HG03432 (cell line): ENCODE results near the gene C6orf120.

ENCODE experiments used
- ATAC-seq: cut with Tn5 transposase; IDR thresholded peaks from one replicate; pipeline ENCODE4 v1.9.1; 2021; ENCODE audit warnings: mild to moderate bottlenecking, moderate library complexity; ENCODE audit not compliant: unreplicated experiment

Gene C6orf120

DNA sequence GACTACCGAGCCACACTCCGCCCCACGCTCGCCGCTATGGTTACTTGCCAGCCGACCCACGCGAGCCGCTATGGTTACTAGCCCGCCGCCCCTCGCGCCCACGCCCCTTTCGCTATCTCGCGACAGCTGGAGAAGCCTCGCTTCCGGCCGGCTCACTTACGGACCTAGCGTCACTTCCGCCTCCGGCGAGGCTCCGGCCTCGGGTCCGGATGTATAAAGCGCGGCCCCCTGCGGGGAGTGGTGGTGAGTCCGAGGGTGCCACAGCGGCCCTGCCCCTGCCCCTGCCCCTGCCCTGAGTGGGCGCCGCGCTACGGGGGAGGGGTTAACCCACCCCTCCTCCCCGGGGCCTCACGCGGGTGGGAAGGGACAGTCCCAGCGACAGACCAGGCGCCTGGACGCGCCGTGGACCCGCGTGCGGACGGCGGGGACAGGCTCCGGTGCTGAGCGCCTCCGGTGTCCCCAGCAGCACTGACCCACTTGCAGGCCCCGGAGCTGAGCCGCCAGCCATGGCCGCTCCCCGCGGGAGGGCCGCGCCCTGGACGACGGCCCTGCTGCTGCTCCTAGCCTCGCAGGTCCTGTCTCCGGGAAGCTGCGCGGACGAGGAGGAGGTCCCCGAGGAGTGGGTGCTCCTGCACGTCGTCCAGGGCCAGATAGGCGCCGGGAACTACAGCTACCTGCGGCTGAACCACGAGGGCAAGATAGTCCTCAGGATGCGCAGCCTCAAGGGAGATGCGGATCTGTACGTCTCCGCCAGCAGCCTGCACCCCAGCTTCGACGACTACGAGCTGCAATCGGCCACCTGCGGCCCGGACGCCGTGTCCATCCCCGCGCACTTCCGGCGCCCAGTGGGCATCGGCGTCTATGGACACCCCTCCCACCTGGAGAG lies at the start of gene C6orf120, which contains the start of gene WDR27:
TSS of gene C6orf120 (plus strand) at position 173 of the 886 bp plus-strand sequence. CDS start at position 507, 334 bp downstream.
TSS of gene WDR27 (minus strand) at position 76 of the 886 bp plus-strand sequence. CDS start 13,024 bp downstream, outside the sequence.
- peak; percentile 95 for ATAC-seq

DNA sequence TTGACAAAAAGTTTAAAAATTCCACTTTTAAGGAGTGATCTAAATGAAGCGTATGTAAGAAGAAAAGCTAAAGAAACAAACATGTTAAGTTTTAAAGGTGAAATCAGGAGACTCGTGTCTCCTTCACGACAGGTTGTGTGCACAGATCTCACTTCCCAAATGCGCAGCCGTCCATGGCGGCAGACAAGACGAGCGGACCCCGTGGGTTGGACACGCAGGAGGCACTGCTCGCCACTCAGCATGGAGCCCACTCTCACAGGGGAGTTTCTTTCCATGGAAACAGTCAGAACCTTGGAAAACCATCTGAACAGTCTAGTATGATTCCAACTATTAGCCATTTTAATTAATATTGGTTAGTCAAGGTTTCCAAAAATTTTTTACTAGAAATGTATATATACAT lies 49.0 kb upstream of the C6orf120 start:
- no peak for ATAC-seq

DNA sequence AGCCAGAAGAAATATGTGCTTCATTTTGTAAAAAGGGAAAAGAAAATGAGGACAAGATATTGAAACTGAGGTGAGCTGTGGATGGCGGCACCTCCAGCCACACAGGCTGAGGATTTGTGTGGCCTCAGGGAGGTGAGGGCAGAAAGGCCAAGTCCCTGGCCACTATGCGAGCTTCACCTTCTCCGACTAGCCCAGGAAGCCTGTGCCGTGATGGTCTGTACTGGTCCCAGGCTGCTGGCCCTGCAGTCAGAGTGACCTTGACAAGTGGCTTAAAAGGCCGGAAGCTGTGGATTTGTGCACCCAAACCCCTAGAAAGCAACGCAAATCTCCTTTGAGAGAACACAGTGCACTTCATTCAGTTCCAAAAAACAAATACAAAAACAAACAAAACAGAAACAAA lies 48.2 kb upstream of the C6orf120 start:
- no peak for ATAC-seq

DNA sequence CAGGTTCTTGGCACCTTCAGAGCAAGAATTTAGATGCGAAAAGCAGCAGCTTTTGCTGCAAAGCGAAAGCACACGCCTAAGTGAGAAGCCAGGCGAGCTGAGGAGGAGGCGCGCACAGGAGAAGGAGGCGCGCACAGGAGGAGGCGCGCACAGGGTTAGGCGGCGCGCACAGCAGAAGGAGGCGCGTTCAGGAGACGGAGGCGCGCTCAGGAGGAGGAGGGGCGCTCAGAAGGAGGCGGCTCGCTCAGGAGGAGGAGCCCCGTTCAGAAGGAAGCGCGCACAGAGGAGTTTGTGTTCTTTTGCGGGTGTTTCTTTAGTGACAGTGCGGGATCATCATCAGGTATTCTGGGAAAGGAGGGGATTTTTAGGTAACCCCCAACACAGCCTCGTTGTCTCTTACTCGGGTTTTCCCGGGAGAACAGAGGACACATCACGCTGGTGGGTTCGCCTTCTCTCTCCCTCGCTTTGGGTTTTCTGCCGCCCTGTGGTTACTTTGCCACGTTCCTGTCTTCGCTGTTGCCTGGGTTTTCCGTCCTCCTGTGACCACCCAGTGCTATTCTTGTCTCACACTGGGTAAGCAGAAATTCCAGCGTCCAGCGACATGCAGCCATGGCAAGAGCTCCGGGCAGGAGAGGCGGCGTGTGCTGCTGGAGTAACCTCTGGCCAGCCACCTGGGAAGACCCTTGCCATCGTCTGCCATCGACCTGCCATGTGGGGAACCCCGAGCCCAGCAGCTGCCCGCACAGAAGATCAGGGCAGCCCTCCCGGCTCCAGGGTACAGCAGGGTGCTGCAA lies 47.1 kb upstream of the C6orf120 start:
- ATAC-seq, result peak; percentile 96

DNA sequence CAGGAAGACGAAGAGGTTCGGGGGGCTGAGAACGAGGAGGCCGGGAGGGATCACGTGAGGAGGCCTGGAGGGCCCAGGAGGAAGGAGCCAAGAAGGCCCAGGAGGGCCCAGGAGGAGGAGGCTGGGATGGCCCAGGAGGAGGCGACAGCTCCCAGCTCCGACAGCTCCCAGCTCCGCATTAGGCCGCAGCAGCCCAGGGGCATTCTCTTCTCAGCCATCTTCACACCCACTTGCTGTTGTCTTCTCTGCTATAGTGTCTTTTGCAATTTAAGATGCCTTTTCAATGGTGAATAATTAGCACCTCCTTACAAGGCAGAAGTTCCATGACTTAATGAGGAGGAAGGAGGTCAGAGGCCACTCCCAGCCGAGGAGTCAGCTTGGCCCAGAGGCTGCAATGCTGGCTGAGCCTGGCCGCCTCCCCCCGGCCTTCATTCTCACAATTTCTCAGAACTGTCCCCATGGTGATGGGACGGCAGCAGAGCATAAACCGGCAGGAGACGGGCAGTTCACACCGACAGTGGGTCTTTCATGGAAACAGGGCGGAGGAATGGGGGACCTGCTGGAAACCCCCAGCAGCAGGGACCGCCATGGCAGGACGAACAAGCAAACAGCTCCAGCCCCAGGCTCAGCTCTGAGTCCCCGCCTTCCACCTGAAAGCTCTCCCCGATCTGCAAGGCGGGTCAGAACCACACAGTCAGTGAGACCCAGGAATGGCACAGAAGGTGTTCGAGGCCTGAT lies 45.2 kb upstream of the C6orf120 start:
- no peak for ATAC-seq

DNA sequence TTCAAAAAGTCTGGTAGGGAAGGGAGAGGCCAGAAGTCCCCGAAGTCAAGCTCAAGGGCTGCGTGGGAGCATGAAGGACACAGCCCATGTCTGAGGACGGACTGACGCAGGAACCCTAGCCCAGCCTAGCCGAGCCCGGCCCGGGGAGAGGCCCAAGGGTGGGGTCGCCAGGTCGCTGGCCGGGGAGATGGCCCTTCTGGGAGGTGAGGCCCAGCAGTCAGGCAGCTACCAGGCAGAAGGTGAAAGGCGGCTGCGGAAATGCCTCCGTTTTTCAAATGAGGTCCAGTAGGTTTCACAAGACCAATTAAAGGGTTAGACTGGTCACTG lies 44.7 kb upstream of the C6orf120 start:
- no peak for ATAC-seq

DNA sequence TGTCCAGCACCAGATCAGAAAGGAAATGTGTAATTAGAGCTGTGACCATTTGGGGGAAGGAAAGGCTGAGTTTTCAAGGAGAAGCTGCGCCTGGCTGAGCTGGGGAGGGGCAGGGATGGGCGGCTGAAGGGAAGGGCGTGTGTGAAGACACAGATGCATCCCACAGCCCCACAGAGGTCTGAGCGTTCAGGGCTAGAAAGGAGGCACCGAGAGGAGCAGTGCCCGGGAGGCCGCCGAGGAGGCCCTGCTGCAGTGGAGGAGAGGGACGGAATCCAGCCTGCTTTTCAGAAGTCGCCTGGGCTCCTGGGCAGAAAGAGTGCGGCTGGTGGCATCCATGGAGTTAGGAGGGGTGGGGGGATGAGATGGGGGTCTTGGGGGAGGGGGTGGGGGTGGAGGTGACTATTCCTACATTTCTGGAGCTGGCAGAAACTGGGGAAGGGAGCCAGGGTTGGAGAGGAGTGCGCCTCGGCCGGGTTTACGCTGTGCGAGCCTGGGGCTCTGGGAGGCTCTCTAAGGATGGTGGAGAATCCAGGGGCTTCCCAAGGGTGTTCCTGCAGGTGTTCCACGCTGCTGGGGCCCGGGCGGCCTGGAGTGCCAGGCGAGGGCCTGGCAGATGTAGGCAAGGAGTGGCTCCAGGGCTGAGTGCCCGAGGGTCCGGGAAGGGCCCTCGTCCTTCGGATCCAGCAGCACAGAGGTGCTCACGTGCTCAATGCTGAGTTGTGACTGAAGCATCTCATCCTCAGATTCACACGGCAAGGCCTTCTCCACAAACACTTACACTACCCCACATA lies 41.9 kb upstream of the C6orf120 start:
- ATAC-seq, result no peak

DNA sequence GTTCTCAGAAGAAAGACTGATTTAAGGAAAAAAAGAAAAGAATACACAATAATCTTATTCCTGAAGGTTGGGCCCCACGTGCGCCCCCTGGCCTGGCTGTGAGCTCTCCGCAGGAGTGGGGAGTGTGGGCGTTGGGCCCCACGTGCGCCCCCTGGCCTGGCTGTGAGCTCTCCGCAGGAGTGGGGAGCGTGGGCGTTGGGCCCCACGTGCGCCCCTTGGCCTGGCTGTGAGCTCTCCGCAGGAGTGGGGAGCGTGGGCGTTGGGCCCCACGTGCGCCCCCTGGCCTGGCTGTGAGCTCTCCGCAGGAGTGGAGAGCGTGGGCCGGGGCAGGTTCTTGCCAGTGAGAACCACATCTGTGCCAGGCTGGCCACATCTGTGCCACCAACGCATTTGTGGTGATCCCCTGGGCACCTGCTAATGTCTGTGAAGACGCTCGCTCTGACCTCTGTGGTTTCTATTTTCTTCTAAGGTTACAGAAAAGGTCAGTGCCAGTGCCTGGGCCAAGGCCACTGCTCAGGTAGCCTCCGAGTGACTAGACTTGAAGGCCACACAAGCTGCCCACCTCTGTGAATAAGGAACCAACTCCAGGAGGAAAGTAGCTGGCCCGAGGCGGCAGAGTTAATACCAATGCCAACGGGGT lies 41.1 kb upstream of the C6orf120 start:
- ATAC-seq, result no peak

DNA sequence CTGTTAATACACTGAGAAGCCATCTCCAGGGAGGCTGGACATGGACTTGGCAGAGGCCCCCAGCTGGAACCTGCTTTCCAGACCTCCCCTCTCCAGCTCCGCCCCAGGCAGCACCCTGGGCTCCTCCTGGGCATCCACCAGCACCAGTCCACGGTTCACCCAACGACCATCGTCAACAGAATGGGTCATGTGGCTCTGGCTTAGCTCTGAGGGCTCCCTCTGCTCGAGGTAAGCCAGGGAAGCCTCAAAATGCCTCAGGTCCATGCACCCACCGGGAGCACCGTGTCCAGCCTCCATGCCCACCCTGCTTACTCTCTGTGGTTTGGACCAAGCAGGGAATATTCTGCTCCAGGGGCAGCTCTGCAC lies 40.6 kb upstream of the C6orf120 start:
- ATAC-seq, result no peak

DNA sequence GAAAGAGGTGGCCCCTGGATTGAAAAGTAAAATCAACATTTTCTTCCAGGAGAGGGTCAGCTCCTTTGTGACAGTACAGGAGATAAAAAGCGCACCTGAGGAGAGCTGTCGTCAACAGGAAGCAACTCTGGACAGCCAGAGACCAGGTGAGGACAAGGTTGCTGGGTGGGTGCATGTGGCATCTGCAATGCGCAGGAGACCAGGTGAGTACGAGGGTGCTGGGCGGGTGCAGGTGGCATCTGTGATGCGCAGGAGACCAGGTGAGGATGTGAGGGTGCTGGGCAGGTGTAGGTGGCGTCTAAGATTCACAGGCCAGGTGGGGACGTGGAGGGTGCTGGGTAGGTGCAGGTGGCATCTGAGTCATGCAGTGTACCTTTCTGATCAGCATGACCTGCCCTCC lies 38.5 kb upstream of the C6orf120 start:
- ATAC-seq, result no peak

DNA sequence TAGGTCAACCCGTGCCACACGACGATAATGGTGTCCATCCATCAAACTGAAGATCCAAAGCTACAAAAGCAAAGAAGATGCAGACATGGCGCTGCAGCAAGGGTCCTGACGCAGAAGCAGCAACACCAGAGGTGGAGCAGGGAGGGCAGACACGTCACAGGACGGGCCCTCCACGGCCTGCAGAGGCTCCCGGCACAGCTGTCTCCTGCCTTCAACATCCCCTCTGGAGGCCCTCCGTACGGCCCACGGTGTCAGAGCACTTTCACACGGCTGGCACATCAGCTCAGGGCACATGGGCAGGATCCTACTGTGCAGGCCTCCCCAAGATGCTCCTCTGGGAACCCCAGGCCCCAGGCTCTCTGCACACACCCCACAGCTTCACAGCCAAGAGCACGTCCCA lies 37.7 kb upstream of the C6orf120 start:
- ATAC-seq, result no peak

DNA sequence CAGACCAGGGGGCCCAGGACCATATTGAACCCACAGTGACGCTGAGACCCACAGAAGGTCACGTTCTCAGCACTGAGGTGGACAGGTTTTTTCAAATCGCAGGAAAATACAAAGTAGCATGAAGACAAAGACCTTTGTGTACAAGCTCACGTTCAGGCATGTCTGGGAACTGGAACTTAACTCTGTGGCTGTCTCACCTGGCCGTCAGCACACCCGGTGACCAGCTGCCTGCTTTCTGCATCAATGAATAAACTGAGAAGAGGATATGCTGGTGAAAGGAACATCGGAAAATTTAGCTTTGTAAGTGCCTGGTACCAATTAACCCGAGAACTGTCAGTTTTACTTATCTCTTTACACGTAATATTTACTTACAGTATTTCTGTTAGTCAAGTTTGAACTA lies 36.6 kb upstream of the C6orf120 start:
- ATAC-seq, result no peak

DNA sequence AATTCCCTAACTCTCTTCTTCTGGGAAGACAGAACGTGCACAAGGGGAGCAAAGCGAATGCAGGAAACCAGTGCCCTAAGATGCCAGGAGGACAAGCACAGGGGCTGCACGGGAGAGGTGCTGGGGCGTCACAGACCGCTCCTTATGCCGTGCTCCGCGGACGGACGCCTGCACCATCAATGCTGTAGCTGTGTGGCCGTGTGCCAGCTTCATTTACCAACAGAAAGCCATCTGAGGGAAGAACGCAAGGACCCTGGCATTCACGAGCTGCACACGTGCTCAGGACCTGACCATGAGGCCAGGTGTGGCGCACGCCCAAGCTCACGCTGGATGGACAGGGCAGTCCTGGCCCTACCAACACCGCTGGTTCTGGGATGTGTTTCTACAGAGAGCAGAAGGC lies 35.5 kb upstream of the C6orf120 start:
- ATAC-seq, result no peak

DNA sequence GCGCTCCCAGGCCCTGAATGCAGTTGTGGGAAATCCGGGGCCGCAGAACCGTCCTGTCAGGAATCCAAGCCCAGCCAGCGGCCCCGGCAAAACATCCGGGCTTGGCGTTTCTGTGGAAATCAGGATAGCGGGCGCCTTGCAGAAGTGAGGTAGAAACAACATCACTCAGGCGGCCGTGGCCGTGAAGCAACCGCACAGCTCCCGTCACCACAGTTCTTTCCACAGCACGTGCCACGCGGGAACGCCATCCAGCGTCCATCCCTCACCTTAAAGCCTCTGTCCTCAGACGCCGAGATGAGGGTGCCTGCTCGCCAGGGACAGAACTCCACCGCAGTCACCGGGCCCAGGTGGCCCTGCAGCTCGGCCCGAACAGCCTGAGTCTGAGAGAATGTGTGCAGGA lies 34.2 kb upstream of the C6orf120 start:
- no peak for ATAC-seq

DNA sequence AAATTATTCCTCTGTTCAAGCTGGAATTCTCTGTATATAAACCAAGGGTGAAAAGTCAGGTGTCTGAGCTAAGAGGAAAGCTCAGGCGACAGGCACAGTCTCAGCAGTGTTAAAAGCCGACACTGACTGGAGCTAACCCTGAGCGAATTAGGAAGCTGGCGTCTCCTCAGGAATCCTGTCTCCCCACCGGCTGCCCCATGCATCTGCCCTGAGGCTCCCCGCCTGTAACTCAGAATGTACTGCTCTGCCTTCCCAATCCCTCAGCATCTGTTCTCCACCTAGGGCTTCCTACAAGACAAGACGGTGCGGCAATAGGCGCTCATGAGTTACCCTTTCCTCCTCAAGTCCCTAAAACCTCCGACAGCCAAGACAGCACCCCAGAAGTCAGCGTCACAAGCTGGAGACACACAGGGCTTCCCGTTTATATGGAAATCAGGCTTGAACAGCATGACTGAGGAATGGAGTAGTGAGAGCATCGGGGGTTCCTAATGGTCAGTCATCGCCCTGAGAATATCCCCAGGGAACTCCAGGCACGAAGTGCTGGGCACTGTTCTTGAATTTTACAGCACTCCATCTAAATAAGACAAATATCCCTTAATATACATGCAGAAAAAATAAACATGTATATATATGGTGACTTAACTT lies 33.6 kb upstream of the C6orf120 start:
- no peak for ATAC-seq

DNA sequence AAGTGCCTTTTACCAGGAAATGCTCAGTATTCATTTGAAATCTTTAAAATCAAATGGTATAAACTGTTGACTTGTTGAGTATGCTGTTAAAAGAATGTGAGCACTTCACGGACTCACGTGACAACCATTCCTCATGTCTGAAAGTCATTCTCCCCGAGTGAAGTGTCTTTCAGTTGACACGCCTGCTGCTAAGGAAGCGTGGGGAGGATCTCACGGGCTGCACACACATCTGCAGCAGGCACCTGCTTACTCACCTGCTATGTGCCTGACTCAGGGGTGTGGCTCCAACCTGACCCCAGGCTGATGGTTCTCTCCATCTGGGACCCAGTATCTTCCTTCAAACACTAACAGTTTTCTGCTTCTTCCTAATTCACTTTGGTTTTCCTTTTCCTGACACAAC lies 32.8 kb upstream of the C6orf120 start:
- ATAC-seq, result no peak

DNA sequence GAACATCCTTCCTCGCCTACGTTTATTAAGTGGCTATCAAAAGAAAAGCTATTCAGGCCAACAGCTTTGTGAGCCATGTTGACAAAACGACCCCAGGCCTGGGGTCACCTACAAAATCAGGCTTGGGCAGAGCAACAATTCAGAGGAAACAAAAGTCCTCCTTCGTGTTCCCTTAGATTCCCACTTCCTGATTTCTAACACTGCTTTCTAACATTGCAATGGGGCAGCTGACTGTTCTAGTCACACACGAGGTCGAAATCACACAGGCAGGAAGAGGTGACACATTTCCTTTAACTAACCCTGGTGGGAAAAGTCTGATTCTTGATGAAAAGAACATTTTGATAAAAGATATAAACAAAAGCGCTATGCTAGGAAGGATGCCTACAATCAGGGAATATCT lies 32.0 kb upstream of the C6orf120 start:
- no peak for ATAC-seq

DNA sequence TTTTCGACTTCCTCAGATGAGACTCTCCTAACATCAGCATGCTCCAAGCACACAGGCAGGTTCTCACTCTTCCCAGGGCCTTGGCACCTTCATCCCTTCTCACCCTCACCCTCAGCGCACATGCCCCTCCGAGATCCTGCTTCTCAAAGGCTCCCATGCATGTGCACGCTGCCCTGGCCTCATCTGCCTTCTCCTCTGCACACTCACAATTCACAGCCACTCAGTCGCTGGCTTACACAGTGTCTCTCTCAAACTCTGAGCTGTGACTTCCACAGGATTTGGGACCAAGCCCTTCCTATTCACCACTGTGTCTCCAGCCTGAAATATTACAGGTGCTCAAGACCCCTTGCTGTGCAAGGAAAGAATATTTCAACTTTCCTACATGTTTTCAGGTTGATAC lies 30.4 kb upstream of the C6orf120 start:
- no peak for ATAC-seq

DNA sequence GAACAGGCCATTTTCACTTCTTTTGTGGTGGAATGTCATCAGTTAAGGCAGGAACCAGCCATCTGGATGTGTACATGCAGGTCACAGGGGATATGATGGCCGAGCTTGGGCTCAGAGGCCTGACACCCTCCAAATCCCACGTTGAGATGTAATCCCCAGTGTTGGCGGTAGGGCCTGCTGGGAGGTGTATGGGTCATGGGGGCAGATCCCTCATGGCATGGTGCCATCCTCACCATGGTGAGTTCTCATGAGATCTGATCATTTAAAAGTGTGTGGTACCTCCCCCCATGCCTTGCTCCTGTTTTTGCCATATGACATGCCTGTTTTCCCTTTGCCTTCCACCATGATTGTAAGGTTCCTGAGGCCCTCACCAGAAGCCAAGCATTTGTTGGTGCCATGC lies 26.9 kb upstream of the C6orf120 start:
- ATAC-seq, result no peak

DNA sequence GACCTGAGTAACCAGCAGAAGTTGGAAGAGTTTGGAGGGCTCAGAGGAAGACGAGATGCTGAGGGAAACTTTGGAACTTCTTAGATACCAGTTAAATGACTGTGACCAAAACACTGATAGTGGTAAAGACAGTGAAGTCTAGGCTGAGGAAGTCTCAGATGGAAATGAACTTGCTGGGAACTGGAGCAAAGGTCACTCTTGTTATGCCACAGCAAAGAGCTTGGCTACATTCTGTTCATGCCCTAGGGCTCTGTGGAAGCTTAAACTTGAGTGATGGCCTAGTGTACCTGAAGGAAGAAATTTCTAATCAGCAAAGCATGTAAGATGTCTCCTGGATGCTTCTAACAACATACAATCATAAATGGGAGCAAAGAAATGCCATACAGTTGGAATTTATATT lies 24.8 kb upstream of the C6orf120 start:
- ATAC-seq, result no peak
